Activated CD4-positive, alpha-beta T cell treated with anti-CD3 and anti-CD28 coated beads, Interleukin-2, amount 50 U/mL, for 16 hours (primary cell): ENCODE results near the gene RTCA.
"Not testable (repeated sequence)": the region's sequence is repeated elsewhere in the genome, so short reads cannot be mapped to it uniquely, and the experiment has no call there.

Experiments used
- DNase-seq: peaks from one replicate; pipeline ENCODE4 v3.0.0-alpha.2; 2020

The RTCA gene

GRCh38 chr1:100313382-100313781 is 47.4 kb downstream of the RTCA start:
- no peak for DNase-seq

GRCh38 chr1:100316622-100317021 is 50.6 kb downstream of the RTCA start:
- no peak for DNase-seq

GRCh38 chr1:100320311-100321099 is 54.5 kb downstream of the RTCA start:
- no peak for DNase-seq

- DNase-seq: no peak
These were observed 55.1 kb downstream of the RTCA start for GRCh38 chr1:100321100-100321493.

- DNase-seq: no peak
These were observed 55.5 kb downstream of the RTCA start for GRCh38 chr1:100321506-100321905.

- no peak for DNase-seq
These were observed 56.6 kb downstream of the RTCA start for GRCh38 chr1:100322436-100323211.

- no peak for DNase-seq
These were observed 57.5 kb downstream of the RTCA start for GRCh38 chr1:100323419-100324106.

GRCh38 chr1:100325415-100326324 is 59.7 kb downstream of the RTCA start:
- no peak for DNase-seq

- DNase-seq: not testable (repeated sequence)
These were observed 60.3 kb downstream of the RTCA start for GRCh38 chr1:100326325-100326670.

- DNase-seq: no peak
These were observed 62.1 kb downstream of the RTCA start for GRCh38 chr1:100328133-100328532.

GRCh38 chr1:100331146-100331545 is 65.1 kb downstream of the RTCA start:
- not testable (repeated sequence) for DNase-seq

- no peak for DNase-seq
These were observed 66.3 kb downstream of the RTCA start for GRCh38 chr1:100332331-100332730.

- no peak for DNase-seq
These were observed 69.4 kb downstream of the RTCA start for GRCh38 chr1:100335436-100335835.

GRCh38 chr1:100337878-100338277 is 71.9 kb downstream of the RTCA start:
- not testable (repeated sequence) for DNase-seq

GRCh38 chr1:100339735-100340134 is 73.7 kb downstream of the RTCA start:
- not testable (repeated sequence) for DNase-seq

GRCh38 chr1:100340494-100340893 is 74.5 kb downstream of the RTCA start:
- no peak for DNase-seq

GRCh38 chr1:100342348-100342747 is 76.3 kb downstream of the RTCA start:
- DNase-seq: no peak
